ENCODE data around the gene RAPGEF3. TPM values are rescaled to one million over a fixed set of nuclear protein-coding genes. Genes with fewer than 3 reads are reported as not detected.

Gene RAPGEF3
- total RNA-seq, 2 experiments from 2014 or later = 0.24 TPM; not detected in 1

DNA sequence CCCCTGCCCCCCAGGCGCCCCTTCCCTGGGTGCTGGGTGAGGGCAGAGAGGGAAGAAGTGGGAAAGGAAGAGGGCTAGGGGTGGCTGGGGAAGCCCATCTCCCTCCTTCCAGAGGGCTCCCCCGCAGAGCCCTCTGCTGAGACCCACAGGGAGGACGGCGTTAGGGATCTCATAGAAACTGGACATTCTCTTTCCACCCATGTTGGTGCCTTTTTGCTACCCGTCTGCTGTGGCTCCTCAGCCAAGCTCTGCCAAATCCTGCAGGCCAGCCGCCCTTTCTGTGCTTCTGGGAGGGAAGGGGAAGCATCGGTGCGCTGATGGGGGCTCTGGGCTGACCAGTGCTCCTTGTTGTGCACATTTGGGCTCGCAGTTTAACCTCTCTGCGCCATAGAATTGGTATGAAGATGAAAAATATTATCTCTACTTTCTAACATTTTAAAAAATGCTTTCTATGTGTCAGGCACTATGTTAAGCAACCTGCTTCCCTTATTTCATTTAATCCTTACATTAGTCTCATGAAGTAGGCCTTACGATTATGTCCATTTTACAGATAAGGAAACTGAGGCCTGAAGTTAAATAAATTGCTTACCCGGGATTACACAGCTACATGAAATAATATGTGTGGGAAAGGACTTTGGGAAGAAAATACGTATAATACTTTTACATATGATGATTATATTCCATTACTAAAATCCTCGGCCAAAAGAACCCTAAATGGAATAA, 15.3 kb upstream of the RAPGEF3 start:
- H3K27ac Mint-ChIP-seq = peak overlapping the region; percentile 66
- no peak for ATAC-seq

DNA sequence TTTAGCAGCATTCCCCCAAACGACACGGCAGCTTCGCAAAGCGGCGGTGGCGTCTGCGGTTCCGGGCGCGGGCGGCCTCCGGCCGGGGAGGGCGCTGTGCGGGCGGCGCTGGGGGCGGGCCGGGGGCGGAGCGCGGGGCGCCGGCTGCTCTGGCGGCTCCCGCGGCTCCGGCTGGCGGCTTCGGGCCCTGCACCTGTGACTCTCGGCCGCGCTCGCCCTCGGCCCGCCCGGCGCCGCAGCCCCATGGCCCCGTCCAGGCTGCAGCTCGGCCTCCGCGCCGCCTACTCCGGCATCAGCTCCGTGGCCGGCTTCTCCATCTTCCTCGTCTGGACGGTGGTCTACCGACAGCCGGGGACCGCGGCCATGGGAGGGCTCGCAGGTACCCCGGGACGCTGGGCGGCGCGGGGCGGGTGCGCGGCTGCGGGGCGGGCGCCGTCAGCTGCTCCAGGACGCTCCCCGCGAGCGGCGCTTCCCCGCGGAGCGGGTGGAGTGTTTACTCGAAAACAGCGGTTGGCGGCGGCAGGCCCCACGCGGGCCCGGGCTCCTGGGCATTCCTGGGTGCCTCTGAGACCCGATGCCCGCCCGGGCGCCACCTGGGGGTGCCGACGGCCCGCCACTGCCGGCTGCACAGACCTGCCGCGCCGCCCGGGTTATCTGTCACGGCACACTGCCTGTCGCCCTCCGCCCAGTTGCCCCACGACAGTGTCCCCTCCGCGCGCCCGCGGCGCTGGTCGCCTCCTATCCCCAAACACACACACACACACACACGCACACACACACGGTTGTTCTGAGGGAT, 14.6 kb upstream of the RAPGEF3 start, which contains the start of gene SLC48A1:
SLC48A1 (plus strand) TSS at position 177 of the 796 bp plus-strand sequence; CDS start at position 244, 67 bp downstream.
- ChIA-PET POLR2A (interaction anchor here (1.2 to 1.4 kb wide), 2 partner anchors 40 to 63 kb away, joined by 3 to 6 read pairs; no protein-coding TSS in a partner anchor), CTCF (interaction anchor here (0.8 to 18.4 kb wide), 11 partner anchors 10 to 132 kb away, joined by 3 to 646 read pairs (median 5); partner anchors contain the start of genes RAPGEF3 and VDR)
- peak within 1 kb of the TSS; percentile 87 for H3K4me3 Mint-ChIP-seq
- DNase-seq (peak; percentile 73), ATAC-seq (peak; percentile 88)
- H3K36me3 Mint-ChIP-seq (ENCODE audit: low read depth) = no peaks in the 10 kb centered on the region
- peaks cover 40% of the 10 kb centered on the region for H3K4me1 Mint-ChIP-seq (ENCODE audit: low read depth)
- H3K9me3 Mint-ChIP-seq (ENCODE audit: insufficient read depth) = no peaks in the 10 kb centered on the region
- peak within 1 kb of the TSS; percentile 66 for H3K27ac Mint-ChIP-seq
- H3K27me3 Mint-ChIP-seq (ENCODE audit: low read depth) = peaks cover 7% of the 10 kb centered on the region

More for the DNA sequence above, 15.3 kb upstream of the RAPGEF3 start:
- peaks cover 44% of the 10 kb centered on the region for H3K4me1 Mint-ChIP-seq (ENCODE audit: low read depth)
- no peaks in the 10 kb centered on the region for H3K9me3 Mint-ChIP-seq (ENCODE audit: insufficient read depth)
- no peaks in the 10 kb centered on the region for H3K36me3 Mint-ChIP-seq (ENCODE audit: low read depth)
- H3K4me3 Mint-ChIP-seq = peak overlapping the region; percentile 87
- ChIA-PET POLR2A (interaction anchor here (1.2 kb wide), 1 partner anchor 62 kb away, joined by 3 read pairs; no protein-coding TSS in a partner anchor), CTCF (interaction anchor here (1.1 to 18.4 kb wide), 8 partner anchors 6 to 131 kb away, joined by 3 to 646 read pairs (median 122); partner anchors contain the start of genes RAPGEF3 and VDR)
- H3K27me3 Mint-ChIP-seq (ENCODE audit: low read depth) = peaks cover 7% of the 10 kb centered on the region
- DNase-seq = no peak

- H3K36me3 Mint-ChIP-seq (ENCODE audit: low read depth) = no peaks in the 10 kb centered on the region
- ChIA-PET POLR2A (interaction anchor here (1.4 kb wide), 1 partner anchor 41 kb away, joined by 6 read pairs; no protein-coding TSS in a partner anchor), CTCF (interaction anchor here (0.6 to 18.4 kb wide), 12 partner anchors 10 to 1012 kb away, joined by 3 to 646 read pairs (median 4); partner anchors contain the start of genes RAPGEF3 and VDR)
- peak overlapping the region; percentile 16 for H3K27ac Mint-ChIP-seq
- peak overlapping the region; percentile 73 for H3K4me3 Mint-ChIP-seq
- DNase-seq = no peak
- peaks cover 37% of the 10 kb centered on the region for H3K4me1 Mint-ChIP-seq (ENCODE audit: low read depth)
- H3K27me3 Mint-ChIP-seq (ENCODE audit: low read depth) = peaks cover 7% of the 10 kb centered on the region
- no peak for ATAC-seq
- H3K9me3 Mint-ChIP-seq (ENCODE audit: insufficient read depth) = no peaks in the 10 kb centered on the region
Observed at GRCh38 chr12:47772738-47773061, 14.0 kb upstream of the RAPGEF3 start.

DNA sequence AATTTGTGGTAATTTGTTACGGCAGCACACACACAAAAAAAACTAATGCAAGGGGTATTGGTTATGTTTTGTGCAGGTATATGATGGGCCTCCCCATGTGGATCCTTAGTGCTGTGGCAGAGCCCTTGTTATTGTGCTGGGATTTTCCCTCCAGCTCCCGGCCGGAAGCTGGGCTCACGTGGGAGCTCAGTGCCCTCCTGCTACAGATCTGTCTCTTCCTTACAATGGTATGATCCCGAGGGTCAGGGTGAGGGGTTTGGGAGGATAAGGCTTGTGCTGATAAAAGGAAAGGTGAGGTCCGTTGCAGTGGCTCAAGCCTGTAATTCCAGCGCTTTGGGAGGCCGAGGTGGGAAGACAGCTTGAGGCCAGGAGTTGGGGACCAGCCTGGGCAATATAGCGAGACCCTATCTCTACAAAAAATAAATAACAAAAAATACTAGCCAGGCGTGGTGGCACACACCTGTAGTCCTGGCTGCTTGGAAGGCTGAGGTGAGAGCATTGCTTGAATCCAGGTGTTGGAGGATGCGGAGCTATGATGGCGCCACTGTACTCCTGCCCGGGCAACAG, 13.5 kb upstream of the RAPGEF3 start:
- POLR2A ChIA-PET = interaction anchor here (1.4 kb wide), 1 partner anchor 41 kb away, joined by 6 read pairs; no protein-coding TSS in a partner anchor
- Mint-ChIP-seq H3K36me3 (ENCODE audit: low read depth) (no peaks in the 10 kb centered on the region), H3K27ac (peak overlapping the region; percentile 16), H3K9me3 (ENCODE audit: insufficient read depth) (no peaks in the 10 kb centered on the region), H3K27me3 (ENCODE audit: low read depth) (peaks cover 7% of the 10 kb centered on the region), H3K4me3 (peak overlapping the region; percentile 73), H3K4me1 (ENCODE audit: low read depth) (peaks cover 38% of the 10 kb centered on the region)
- CTCF ChIA-PET = interaction anchor here (0.6 to 18.4 kb wide), 9 partner anchors 9 to 1013 kb away, joined by 3 to 646 read pairs (median 6); partner anchors contain the start of gene RAPGEF3
- no peak for ATAC-seq
- no peak for DNase-seq

DNA sequence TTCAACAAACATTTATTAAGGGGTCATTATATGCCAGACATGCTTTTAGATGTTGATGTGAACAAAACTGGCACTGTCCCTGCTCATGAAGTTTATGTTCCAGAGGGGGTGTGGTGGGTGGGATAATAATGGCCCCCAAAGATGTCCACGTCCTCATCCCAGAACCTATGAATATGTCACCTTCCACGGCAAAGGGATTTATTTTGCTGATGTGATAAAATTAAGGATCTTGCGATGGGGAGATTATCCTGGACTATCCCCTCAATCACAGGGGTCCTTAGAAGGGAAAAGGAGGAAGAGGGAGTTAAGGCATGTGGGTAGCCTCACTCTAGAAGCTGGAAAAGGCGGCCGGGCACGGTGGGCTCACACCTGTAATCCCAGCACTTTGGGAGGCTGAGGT, 12.6 kb upstream of the RAPGEF3 start:
- H3K36me3 Mint-ChIP-seq (ENCODE audit: low read depth) = no peaks in the 10 kb centered on the region
- peaks cover 41% of the 10 kb centered on the region for H3K4me1 Mint-ChIP-seq (ENCODE audit: low read depth)
- CTCF ChIA-PET = interaction anchor here (6.4 to 18.4 kb wide), 6 partner anchors 7 to 65 kb away, joined by 94 to 646 read pairs (median 152); partner anchors contain the start of gene RAPGEF3
- H3K9me3 Mint-ChIP-seq (ENCODE audit: insufficient read depth) = no peaks in the 10 kb centered on the region
- POLR2A ChIA-PET = interaction anchor here (1.1 kb wide), 1 partner anchor 39 kb away, joined by 3 read pairs; no protein-coding TSS in a partner anchor
- H3K27ac Mint-ChIP-seq = no peak overlapping the region
- DNase-seq = no peak
- ATAC-seq = no peak
- H3K4me3 Mint-ChIP-seq = no peak overlapping the region
- H3K27me3 Mint-ChIP-seq (ENCODE audit: low read depth) = peaks cover 7% of the 10 kb centered on the region

DNA sequence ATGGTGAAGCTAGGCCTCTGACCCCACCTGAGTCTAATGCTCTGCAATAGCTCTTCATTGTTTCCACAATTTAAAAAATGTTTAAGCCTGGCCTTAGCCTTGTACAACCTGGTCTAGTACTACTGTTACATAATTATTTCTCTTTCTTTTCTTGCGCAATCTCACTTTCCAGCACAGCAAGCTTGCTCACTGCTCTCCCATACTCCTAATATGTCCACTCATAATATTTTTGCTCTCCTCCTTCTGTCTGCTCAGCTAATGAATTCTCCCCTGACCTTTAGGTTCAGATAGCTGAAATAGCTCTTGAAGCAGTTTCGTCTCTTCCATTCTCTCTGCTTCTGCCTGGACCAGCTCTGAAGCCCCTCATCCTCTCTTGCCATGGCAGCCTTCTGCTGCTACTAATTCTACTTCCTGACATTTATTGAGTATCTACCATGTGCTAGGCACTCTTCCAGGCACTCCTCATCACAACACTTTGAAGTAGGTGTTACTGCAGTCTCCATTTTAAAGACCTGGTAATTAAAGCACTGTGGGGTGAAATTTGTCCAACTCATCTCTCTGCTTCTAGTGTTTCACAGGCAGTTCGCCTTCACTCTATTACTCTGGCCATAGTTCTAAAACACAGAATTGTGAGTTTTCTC, 11.5 kb upstream of the RAPGEF3 start:
- Mint-ChIP-seq H3K9me3 (ENCODE audit: insufficient read depth) (no peaks in the 10 kb centered on the region), H3K36me3 (ENCODE audit: low read depth) (no peaks in the 10 kb centered on the region), H3K4me1 (ENCODE audit: low read depth) (peaks cover 41% of the 10 kb centered on the region), H3K27me3 (ENCODE audit: low read depth) (peaks cover 7% of the 10 kb centered on the region), H3K4me3 (no peak overlapping the region), H3K27ac (no peak overlapping the region)
- ATAC-seq (no peak), DNase-seq (no peak)
- POLR2A ChIA-PET = interaction anchor here (0.5 to 1.1 kb wide), 3 partner anchors 41 to 143 kb away, joined by 3 read pairs; no protein-coding TSS in a partner anchor
- CTCF ChIA-PET = interaction anchor here (1.1 to 18.4 kb wide), 7 partner anchors 8 to 66 kb away, joined by 3 to 646 read pairs (median 147); partner anchors contain the start of gene RAPGEF3

- H3K27ac Mint-ChIP-seq = no peak overlapping the region
- H3K9me3 Mint-ChIP-seq (ENCODE audit: insufficient read depth) = no peaks in the 10 kb centered on the region
- ChIA-PET POLR2A (interaction anchor here (0.8 kb wide), 1 partner anchor 63 kb away, joined by 3 read pairs; no protein-coding TSS in a partner anchor), CTCF (interaction anchor here (1.1 to 18.4 kb wide), 9 partner anchors 8 to 194 kb away, joined by 3 to 646 read pairs (median 101); partner anchors contain the start of genes RAPGEF3 and TMEM106C)
- H3K4me1 Mint-ChIP-seq (ENCODE audit: low read depth) = peaks cover 37% of the 10 kb centered on the region
- H3K4me3 Mint-ChIP-seq = no peak overlapping the region
- no peak for DNase-seq
- peaks cover 7% of the 10 kb centered on the region for H3K27me3 Mint-ChIP-seq (ENCODE audit: low read depth)
- no peak for ATAC-seq
- no peaks in the 10 kb centered on the region for H3K36me3 Mint-ChIP-seq (ENCODE audit: low read depth)
Observed at GRCh38 chr12:47769234-47770085, 10.8 kb upstream of the RAPGEF3 start.

- Mint-ChIP-seq H3K4me1 (ENCODE audit: low read depth) (peaks cover 28% of the 10 kb centered on the region), H3K4me3 (no peak overlapping the region), H3K27me3 (ENCODE audit: low read depth) (peaks cover 7% of the 10 kb centered on the region), H3K36me3 (ENCODE audit: low read depth) (no peaks in the 10 kb centered on the region), H3K9me3 (ENCODE audit: insufficient read depth) (no peaks in the 10 kb centered on the region), H3K27ac (no peak overlapping the region)
- ATAC-seq (no peak), DNase-seq (no peak)
- ChIA-PET CTCF (interaction anchor here (1.0 to 18.4 kb wide), 16 partner anchors 10 to 736 kb away, joined by 3 to 646 read pairs (median 17); partner anchors contain the start of genes ENDOU, RAPGEF3, RPAP3 and TMEM106C), POLR2A (interaction anchor here (0.6 to 1.6 kb wide), 2 partner anchors 13 to 25 kb away, joined by 4 to 8 read pairs; no protein-coding TSS in a partner anchor)
Observed at GRCh38 chr12:47768323-47768811, 9.7 kb upstream of the RAPGEF3 start.

- peaks cover 28% of the 10 kb centered on the region for H3K4me1 Mint-ChIP-seq (ENCODE audit: low read depth)
- DNase-seq (peak; percentile 85), ATAC-seq (peak; percentile 87)
- H3K27ac Mint-ChIP-seq = no peak overlapping the region
- no peaks in the 10 kb centered on the region for H3K9me3 Mint-ChIP-seq (ENCODE audit: insufficient read depth)
- peaks cover 7% of the 10 kb centered on the region for H3K27me3 Mint-ChIP-seq (ENCODE audit: low read depth)
- no peak overlapping the region for H3K4me3 Mint-ChIP-seq
- ChIA-PET CTCF (interaction anchor here (0.6 to 18.4 kb wide), 35 partner anchors 11 to 735 kb away, joined by 3 to 646 read pairs (median 5); partner anchors contain the start of genes ENDOU, PFKM, RAPGEF3 and RPAP3), POLR2A (interaction anchor here (1.2 to 1.8 kb wide), 4 partner anchors 9 to 65 kb away, joined by 3 to 8 read pairs (median 6); partner anchors contain the start of gene RAPGEF3)
- no peaks in the 10 kb centered on the region for H3K36me3 Mint-ChIP-seq (ENCODE audit: low read depth)
Observed at GRCh38 chr12:47767216-47767724, 8.6 kb upstream of the RAPGEF3 start.
